H1 (cell line): ENCODE data around the gene ZCCHC17.

Experiments used
- ASH2L ChIP-seq: fragments of 200-600, 300-600 bp; sonication (generic); IDR thresholded peaks from one replicate; pipeline ENCODE4 v1.7.1; 2017; ENCODE audit warnings: low read length
- BRCA1 ChIP-seq: IDR thresholded peaks from 2 replicates; pipeline ENCODE4 v1.6.1; 2012; ENCODE audit warnings: low read depth, low read length, improper control_type of control experiment
- CTCF ChIP-seq, 3 experiments: IDR thresholded peaks; 1 replicate in 2 of 3; 2 replicates in 1 of 3; pipeline versions ENCODE4 v1.5.1 to v1.6.1; 2011; ENCODE audit warnings: low read length in 3 of 3, mild to moderate bottlenecking in 3 of 3, inconsistent platforms in 2 of 3, low read depth in 1 of 3, moderate library complexity in 1 of 3; ENCODE audit not compliant: insufficient read depth in 1 of 3; ENCODE audit errors: control extremely low read depth in 1 of 3
- EP300 ChIP-seq, 2 experiments: IDR thresholded peaks; 1 replicate in 1 of 2; 2 replicates in 1 of 2; pipeline ENCODE4 v1.6.1; 2011 to 2012; ENCODE audit warnings: low read depth in 2 of 2, low read length in 2 of 2, mild to moderate bottlenecking in 2 of 2, borderline replicate concordance in 1 of 2, inconsistent platforms in 1 of 2, moderate library complexity in 1 of 2
- EZH2 ChIP-seq: fragments of 200-600 bp; sonication (generic); IDR thresholded peaks from 2 replicates; pipeline ENCODE4 v1.7.1; 2012; ENCODE audit warnings: low read depth, mild to moderate bottlenecking, moderate library complexity, low read length, inconsistent platforms; ENCODE audit not compliant: severe bottlenecking
- FOSL1 ChIP-seq: IDR thresholded peaks from 2 replicates; pipeline ENCODE4 v1.6.1; 2011; ENCODE audit warnings: mild to moderate bottlenecking, low read depth, low read length, moderate library complexity; ENCODE audit not compliant: insufficient read depth
- MAFK ChIP-seq: IDR thresholded peaks from 2 replicates; pipeline ENCODE4 v1.6.1; 2012; ENCODE audit warnings: low read depth, mild to moderate bottlenecking, improper control_type of control experiment, low read length
- NRF1 ChIP-seq: IDR thresholded peaks from 2 replicates; pipeline ENCODE4 v1.6.1; 2011; ENCODE audit warnings: mild to moderate bottlenecking, low read depth, low read length, improper control_type of control experiment
- POLR2A ChIP-seq, 2 experiments: IDR thresholded peaks; 1 replicate in 1 of 2; 2 replicates in 1 of 2; pipeline ENCODE4 v1.6.1; 2011; ENCODE audit warnings: low read depth in 2 of 2, low read length in 2 of 2, mild to moderate bottlenecking in 2 of 2; ENCODE audit errors: control extremely low read depth in 1 of 2
- RAD21 ChIP-seq, 2 experiments: IDR thresholded peaks in 1 of 2; conservative IDR thresholded peaks in 1 of 2; 2 replicates each; pipeline ENCODE4 v1.6.1; 2011; ENCODE audit warnings: low read depth in 2 of 2, low read length in 2 of 2, improper control_type of control experiment in 1 of 2, inconsistent platforms in 1 of 2, mild to moderate bottlenecking in 1 of 2, moderate library complexity in 1 of 2
- SIRT6 ChIP-seq: IDR thresholded peaks from one replicate; pipeline ENCODE4 v1.7.1; 2012; ENCODE audit warnings: low read length, inconsistent platforms
- SIX5 ChIP-seq: IDR thresholded peaks from 2 replicates; pipeline ENCODE4 v1.6.1; 2011; ENCODE audit warnings: mild to moderate bottlenecking, low read depth, low read length
- TAF1 ChIP-seq: IDR thresholded peaks from 2 replicates; pipeline ENCODE4 v1.6.1; 2011; ENCODE audit warnings: mild to moderate bottlenecking, low read depth, low read length
- YY1 ChIP-seq: IDR thresholded peaks from 2 replicates; pipeline ENCODE4 v1.6.1; 2011; ENCODE audit warnings: low read depth, mild to moderate bottlenecking, low read length

GRCh38 chr1:31348449-31348848, 51.6 kb downstream of the ZCCHC17 start:
- no peak for TF ChIP-seq YY1
- TF ChIP-seq NRF1 = no peak
- no peak for TF ChIP-seq POLR2A (IDR thresholded peaks at IDR 0.05; ENCODE audit: control extremely low read depth in 1 of 2, low read depth in 2 of 2, low read length in 2 of 2)
- TF ChIP-seq RAD21 (IDR thresholded peaks at IDR 0.05 in 1 of 2, conservative IDR thresholded peaks at IDR 0.05 in 1 of 2; ENCODE audit: low read depth in 2 of 2, low read length in 2 of 2) = no peak
- no peak for TF ChIP-seq SIRT6
- TF ChIP-seq CTCF (IDR thresholded peaks at IDR 0.05; ENCODE audit: control extremely low read depth in 1 of 3, insufficient read depth in 1 of 3, low read depth in 1 of 3, low read length in 3 of 3) = no peak
- TF ChIP-seq FOSL1 = no peak
- TF ChIP-seq BRCA1 = no peak
- no peak for TF ChIP-seq ASH2L
- TF ChIP-seq SIX5 = no peak
- TF ChIP-seq EP300 (IDR thresholded peaks at IDR 0.05; ENCODE audit: borderline replicate concordance in 1 of 2, low read depth in 2 of 2, low read length in 2 of 2) = no peak
- no peak for TF ChIP-seq EZH2
- TF ChIP-seq TAF1 = no peak
- no peak for TF ChIP-seq MAFK
